HG03066 (cell line): ENCODE results near the gene GSG1L.

Experiments used
- ATAC-seq: cut with Tn5 transposase; IDR thresholded peaks from one replicate; pipeline ENCODE4 v1.9.1; 2021; ENCODE audit warnings: low read depth; ENCODE audit not compliant: unreplicated experiment

Gene GSG1L

GRCh38 chr16:28067604-28068379 lies 4.3 kb upstream of the GSG1L start:
- no peak for ATAC-seq

GRCh38 chr16:28064706-28065249 lies 1.3 kb upstream of the GSG1L start:
- ATAC-seq, result no peak

- no peak for ATAC-seq
These were observed 636 bp upstream of the GSG1L start for GRCh38 chr16:28064150-28064549.

GRCh38 chr16:28062847-28063521 lies 530 bp downstream of the GSG1L start:
- no peak for ATAC-seq

GRCh38 chr16:28062261-28062846 lies 1.2 kb downstream of the GSG1L start:
- ATAC-seq, result no peak

GRCh38 chr16:28061352-28062101 lies 2.0 kb downstream of the GSG1L start:
- ATAC-seq, result no peak

- no peak for ATAC-seq
These were observed 3.5 kb downstream of the GSG1L start for GRCh38 chr16:28059841-28060575.

- no peak for ATAC-seq
These were observed 4.5 kb downstream of the GSG1L start for GRCh38 chr16:28058839-28059589.

GRCh38 chr16:28057949-28058348 lies 5.6 kb downstream of the GSG1L start:
- ATAC-seq, result no peak

GRCh38 chr16:28053461-28053860 lies 10.1 kb downstream of the GSG1L start:
- ATAC-seq, result no peak

GRCh38 chr16:28052274-28053128 lies 11.0 kb downstream of the GSG1L start:
- no peak for ATAC-seq

- no peak for ATAC-seq
These were observed 12.0 kb downstream of the GSG1L start for GRCh38 chr16:28051486-28051885.

- no peak for ATAC-seq
These were observed 20.7 kb downstream of the GSG1L start for GRCh38 chr16:28042811-28043210.

- no peak for ATAC-seq
These were observed 21.9 kb downstream of the GSG1L start for GRCh38 chr16:28041615-28042014.

- ATAC-seq, result no peak
These were observed 23.5 kb downstream of the GSG1L start for GRCh38 chr16:28040039-28040438.

GRCh38 chr16:28039493-28039892 lies 24.0 kb downstream of the GSG1L start:
- no peak for ATAC-seq

GRCh38 chr16:28038409-28038808 lies 25.1 kb downstream of the GSG1L start:
- ATAC-seq, result no peak

- no peak for ATAC-seq
These were observed 27.6 kb downstream of the GSG1L start for GRCh38 chr16:28035866-28036393.
